DOHH2 (cell line): ENCODE results near the gene CASQ1.

Experiments used
- CTCF ChIP-seq: fragments of 200-600 bp; sonication (generic); IDR thresholded peaks from one replicate; pipeline ENCODE4 v1.5.1; 2014; ENCODE audit warnings: antibody characterized with exemption, mild to moderate bottlenecking, low read depth, low read length; ENCODE audit not compliant: poor library complexity, severe bottlenecking
- EZH2phosphoT487 ChIP-seq: fragments of 200-600 bp; sonication (generic); IDR thresholded peaks from 2 replicates; pipeline ENCODE4 v1.6.1; 2017; ENCODE audit warnings: borderline replicate concordance, mild to moderate bottlenecking, antibody characterized with exemption, low read length, moderate library complexity, mixed read lengths

- TF ChIP-seq CTCF (no peak), EZH2phosphoT487 (no peak)
Measured at GRCh38 chr1:160209321-160210046, 19.1 kb downstream of the CASQ1 start.
